H1 (cell line): ENCODE data around the gene NOC2L. TPM values are rescaled to one million over a fixed set of nuclear protein-coding genes. Genes with fewer than 3 reads are reported as not detected.

Experiments used
- CTCF ChIA-PET: fragments of 300-600 bp; sonication (Branson Sonifier 250); formaldehyde crosslinking; loops from one replicate; lab custom pipeline; 2021; ENCODE audit not compliant: partially characterized antibody; lab: Charles Lee
- POLR2A ChIA-PET: fragments of 300-600 bp; sonication (Branson Sonifier 250); formaldehyde crosslinking; loops from one replicate; lab custom pipeline; 2021; ENCODE audit warnings: inconsistent platforms; ENCODE audit not compliant: partially characterized antibody; lab: Charles Lee
- DNase-seq, 2 experiments: peaks; one replicate each; pipeline versions ENCODE4 v3.0.0 to v3.0.0-alpha.2; 2010 to 2022; ENCODE audit warnings: low spot score in 2 of 2, low read depth in 1 of 2, mixed read lengths in 1 of 2
- FAIRE-seq: peaks from 2 replicates; lab custom pipeline; 2011; peaks lifted over from hg19 to GRCh38; lab: Jason Lieb, UNC
- H2AFZ ChIP-seq: 2 replicates; pipeline ENCODE4 v1.8.1; 2012; ENCODE audit warnings: low read length, inconsistent platforms
- H2AK5ac ChIP-seq: 2 replicates; pipeline ENCODE4 v1.6.1; 2013; ENCODE audit warnings: low read depth, low read length
- H2BK120ac ChIP-seq: replicated peaks from 2 replicates; pipeline ENCODE3; 2013; ENCODE audit warnings: low read depth, low read length, inconsistent platforms
- H2BK12ac ChIP-seq: 2 replicates; pipeline ENCODE4 v1.6.1; 2013; ENCODE audit warnings: low read depth, low read length
- H2BK15ac ChIP-seq: 2 replicates; pipeline ENCODE4 v1.6.1; 2013; ENCODE audit warnings: low read length
- H2BK20ac ChIP-seq: 2 replicates; pipeline ENCODE4 v1.6.1; 2013; ENCODE audit warnings: low read length
- H2BK5ac ChIP-seq: 2 replicates; pipeline ENCODE4 v1.6.1; 2013; ENCODE audit warnings: low read depth, low read length
- H3K14ac ChIP-seq: 2 replicates; pipeline ENCODE4 v1.6.1; 2013; ENCODE audit warnings: inconsistent platforms; ENCODE audit not compliant: insufficient read length
- H3K18ac ChIP-seq: 2 replicates; pipeline ENCODE4 v1.6.1; 2013; ENCODE audit warnings: low read length; ENCODE audit errors: extremely low read depth
- H3K23ac ChIP-seq: 2 replicates; pipeline ENCODE4 v1.6.1; 2013; ENCODE audit warnings: inconsistent platforms; ENCODE audit not compliant: insufficient read length
- H3K23me2 ChIP-seq: 2 replicates; pipeline ENCODE4 v1.6.1; 2013; ENCODE audit warnings: low read depth, low read length
- H3K27ac ChIP-seq: 2 replicates; pipeline ENCODE4 v1.6.1; 2011; ENCODE audit warnings: low read depth, low read length, inconsistent platforms
- H3K27me3 ChIP-seq, 4 experiments: replicated peaks in 1 of 4; 1 replicate in 1 of 4; 2 replicates in 3 of 4; pipeline versions ENCODE4 v1.6.1 to v1.8.1; 2011 to 2013; ENCODE audit warnings: low read length in 3 of 4, mild to moderate bottlenecking in 3 of 4, inconsistent platforms in 2 of 4, mixed read lengths in 2 of 4, moderate library complexity in 1 of 4; ENCODE audit not compliant: control insufficient read depth in 3 of 4, insufficient read depth in 3 of 4; ENCODE audit errors: extremely low read depth in 1 of 4
- H3K36me3 ChIP-seq, 4 experiments: 2 replicates each; pipeline versions ENCODE4 v1.6.1 to v1.8.1; 2011 to 2013; ENCODE audit warnings: mild to moderate bottlenecking in 4 of 4, low read length in 3 of 4, moderate library complexity in 2 of 4, control low read depth in 1 of 4, inconsistent platforms in 1 of 4; ENCODE audit not compliant: insufficient read depth in 4 of 4, control insufficient read depth in 2 of 4
- H3K4ac ChIP-seq: replicated peaks from 2 replicates; pipeline ENCODE3; 2013; ENCODE audit warnings: low read length, low read depth, mixed read lengths, inconsistent platforms; ENCODE audit not compliant: insufficient read length
- H3K4me1 ChIP-seq, 4 experiments: replicated peaks in 1 of 4; 1 replicate in 1 of 4; 2 replicates in 3 of 4; pipeline versions ENCODE4 v1.6.1 to v1.8.1; 2011 to 2013; ENCODE audit warnings: low read length in 3 of 4, inconsistent platforms in 2 of 4, mixed read lengths in 1 of 4; ENCODE audit not compliant: insufficient read depth in 4 of 4, control insufficient read depth in 3 of 4
- H3K4me2 ChIP-seq, 2 experiments: 2 replicates each; pipeline versions ENCODE4 v1.6.1 to v1.8.1; 2011 to 2013; ENCODE audit warnings: low read depth in 2 of 2, low read length in 2 of 2, control low read depth in 1 of 2, inconsistent platforms in 1 of 2, mild to moderate bottlenecking in 1 of 2; ENCODE audit not compliant: insufficient read depth in 1 of 2
- H3K4me3 ChIP-seq, 4 experiments: fragments of 200-600, 300-600 bp in 1 of 4; sonication (generic), shearing (Covaris generic), sonication (Bioruptor Twin) in 1 of 4; 2 replicates each; pipeline versions ENCODE4 v1.5.1 to v1.8.1; 2011 to 2016; ENCODE audit warnings: low read length in 4 of 4, low read depth in 3 of 4, control low read depth in 2 of 4, inconsistent platforms in 2 of 4, mild to moderate bottlenecking in 2 of 4, mixed read lengths in 1 of 4, moderate library complexity in 1 of 4; ENCODE audit not compliant: insufficient read depth in 2 of 4; ENCODE audit errors: extremely low read depth in 1 of 4
- H3K56ac ChIP-seq: replicated peaks from 2 replicates; pipeline ENCODE3; 2013; ENCODE audit warnings: low read depth, mild to moderate bottlenecking, mixed read lengths, low read length, inconsistent platforms; ENCODE audit not compliant: insufficient read length
- H3K79me1 ChIP-seq: 2 replicates; pipeline ENCODE4 v1.6.1; 2013; ENCODE audit warnings: low read depth, low read length, control low read depth
- H3K79me2 ChIP-seq, 2 experiments: 2 replicates each; pipeline versions ENCODE4 v1.6.1 to v1.8.1; 2012 to 2013; ENCODE audit warnings: low read length in 2 of 2, mild to moderate bottlenecking in 2 of 2, inconsistent platforms in 1 of 2; ENCODE audit not compliant: insufficient read depth in 2 of 2, control insufficient read depth in 1 of 2
- H3K9ac ChIP-seq, 4 experiments: replicated peaks in 1 of 4; 1 replicate in 1 of 4; 2 replicates in 3 of 4; pipeline versions ENCODE4 v1.6.1 to v1.8.1; 2011 to 2013; ENCODE audit warnings: low read depth in 3 of 4, low read length in 3 of 4, control low read depth in 2 of 4, mild to moderate bottlenecking in 2 of 4, moderate library complexity in 2 of 4, inconsistent platforms in 1 of 4; ENCODE audit errors: extremely low read depth in 1 of 4
- H3K9me3 ChIP-seq, 2 experiments: 2 replicates each; pipeline versions ENCODE4 v1.6.1 to v1.8.1; 2012 to 2013; ENCODE audit warnings: mild to moderate bottlenecking in 2 of 2, moderate library complexity in 2 of 2, control low read depth in 1 of 2, inconsistent platforms in 1 of 2, low read depth in 1 of 2, low read length in 1 of 2, mixed read lengths in 1 of 2; ENCODE audit not compliant: insufficient read depth in 2 of 2
- H4K20me1 ChIP-seq, 2 experiments: replicated peaks in 1 of 2; 2 replicates each; pipeline versions ENCODE3 to v1.8.1; 2011 to 2013; ENCODE audit warnings: inconsistent platforms in 2 of 2, low read length in 2 of 2, mild to moderate bottlenecking in 1 of 2; ENCODE audit not compliant: insufficient read depth in 2 of 2, control insufficient read depth in 1 of 2
- H4K5ac ChIP-seq: 2 replicates; pipeline ENCODE4 v1.6.1; 2013; ENCODE audit warnings: low read length, low read depth, mixed read lengths, inconsistent platforms; ENCODE audit not compliant: insufficient read length
- H4K8ac ChIP-seq: 2 replicates; pipeline ENCODE4 v1.8.0; 2013; ENCODE audit warnings: mild to moderate bottlenecking, moderate library complexity, low read length, inconsistent platforms; ENCODE audit not compliant: insufficient read depth; ENCODE audit errors: extremely low read depth
- H4K91ac ChIP-seq: replicated peaks from 2 replicates; pipeline ENCODE3; 2013; ENCODE audit warnings: low read length, mixed read lengths, inconsistent platforms; ENCODE audit not compliant: insufficient read length
- CBX8 ChIP-seq: fragments of 300-800, 300-1000 bp; sonication (generic); IDR thresholded peaks from 2 replicates; pipeline ENCODE4 v1.7.1; 2016; ENCODE audit warnings: low read depth, low read length, borderline replicate concordance
- CHD1 ChIP-seq: IDR thresholded peaks from 2 replicates; pipeline ENCODE4 v1.6.1; 2012; ENCODE audit warnings: low read depth, low read length, improper control_type of control experiment
- KDM1A ChIP-seq: fragments of 200-600, 300-600 bp; sonication (generic); IDR thresholded peaks from 2 replicates; pipeline ENCODE4 v1.7.1; 2016; ENCODE audit warnings: mild to moderate bottlenecking, low read length, borderline replicate concordance
- KDM4A ChIP-seq: IDR thresholded peaks from one replicate; pipeline ENCODE4 v1.7.1; 2012; ENCODE audit warnings: low read depth, mild to moderate bottlenecking, moderate library complexity, low read length, inconsistent platforms; ENCODE audit not compliant: severe bottlenecking
- MAX ChIP-seq: IDR thresholded peaks from 2 replicates; pipeline ENCODE4 v1.6.1; 2012; ENCODE audit warnings: inconsistent platforms
- RNF2 ChIP-seq: fragments of 200-900, 300-1000 bp; sonication (generic); IDR thresholded peaks from 2 replicates; pipeline ENCODE4 v1.7.1; 2016; ENCODE audit warnings: borderline replicate concordance, low read depth, mild to moderate bottlenecking, antibody characterized with exemption, low read length; ENCODE audit not compliant: poor library complexity, severe bottlenecking; ENCODE audit errors: missing control alignments
- TEAD4 ChIP-seq: IDR thresholded peaks from 2 replicates; pipeline ENCODE4 v1.6.1; 2012; ENCODE audit warnings: low read depth, low read length, inconsistent platforms, mixed read lengths
- YY1 ChIP-seq: IDR thresholded peaks from 2 replicates; pipeline ENCODE4 v1.6.1; 2011; ENCODE audit warnings: low read depth, mild to moderate bottlenecking, low read length
- WGBS, 2 experiments: shearing (Covaris generic) in 1 of 2; methylation state at CpG; one replicate each; pipeline versions ENCODE4 v1.1.6 to v1.1.7; 2013 to 2015; ENCODE audit warnings: low lambda C conversion rate in 2 of 2, mixed read lengths in 2 of 2, inconsistent platforms in 1 of 2, low coverage in 1 of 2, missing lambda C conversion rate in 1 of 2; ENCODE audit not compliant: insufficient replicate concordance in 2 of 2, insufficient coverage in 1 of 2, insufficient read length in 1 of 2; ENCODE audit errors: extremely low coverage in 1 of 2, missing lambda C conversion rate in 1 of 2; 5-methylcytosine and 5-hydroxymethylcytosine counted together
- polyA plus RNA-seq, 7 experiments: library from polyadenylated mRNA; depleted of rRNA in 3 of 7; stranded (reverse) in 5 of 7; unstranded in 2 of 7; fragments of >200 nt in 5 of 7; fragments of 200-250 nt in 2 of 7; gene quantifications; 1 replicate in 5 of 7; 2 replicates in 1 of 7; 4 replicates in 1 of 7; pipeline versions ENCODE4 v1.2.1 to v1.2.3, GENCODE V29; 2011 to 2013; ENCODE audit warnings: missing spikeins in 2 of 7, mixed read lengths in 2 of 7
- total RNA-seq: library from RNA; stranded (reverse); fragmentation: NEBNext Ultra II Directional; extraction: Animal tissue kit (Norgen Biotek cat#: 25700); gene quantifications from 2 replicates; pipeline ENCODE4 v1.2.1, GENCODE V29; 2021

Gene NOC2L
- total and polyA plus RNA-seq, 2 of the 8 experiments (the other 6 are each of a cell fraction or from before 2014, with no cell fraction given): 74.7 to 130 TPM

GRCh38 chr1:964691-965525 lies 5.9 kb upstream of the NOC2L start:
- Histone ChIP-seq H3K4ac (no peak overlapping the region), H3K56ac (no peak overlapping the region), H2BK12ac (no peak overlapping the region), H4K8ac (no peak overlapping the region), H3K79me2 (peaks cover 0 to 3% of the 10 kb centered on the region in 2 experiments; a peak in 1 of 4 replicates), H2AK5ac (no peak overlapping the region), H3K14ac (no peak overlapping the region), H4K5ac (no peak overlapping the region), H2BK120ac (no peak overlapping the region), H2BK20ac (no peak overlapping the region), H2BK15ac (no peak overlapping the region), H3K27me3 (peaks cover 11 to 59% (median 49%) of the 10 kb centered on the region in 4 experiments), H3K27ac (no peak overlapping the region), H3K23ac (no peak overlapping the region), H4K91ac (no peak overlapping the region), H3K4me2 (no peak overlapping the region; a peak in 1 of 4 replicates), H3K79me1 (no peaks in the 10 kb centered on the region; the same call in 1 of the 2 replicates), H3K23me2 (peaks cover 12% of the 10 kb centered on the region; the same call in 1 of the 2 replicates), H3K18ac (no peak overlapping the region), H3K4me3 (no peak overlapping the region), H4K20me1 (peaks cover 0 to 36% of the 10 kb centered on the region in 2 experiments), H2BK5ac (no peak overlapping the region), H2AFZ (no peak overlapping the region), H3K9me3 (no peaks in the 10 kb centered on the region), H3K36me3 (peaks cover 0 to 19% (median 10%) of the 10 kb centered on the region in 4 experiments; a peak in 7 of 8 replicates), H3K4me1 (peaks cover 0 to 9% (median 7%) of the 10 kb centered on the region in 4 experiments; a peak in 5 of 7 replicates), H3K9ac (no peak overlapping the region)
- DNase-seq (no peak), FAIRE-seq (no peak)
- POLR2A ChIA-PET: interaction anchor here (0.7 kb wide), 1 partner anchor 23 kb away, joined by 5 read pairs; no protein-coding TSS in a partner anchor
- 89% methylated on average over 29 of the region's 51 CpGs; no CpG with 5 or more reads in 1 of the 2 experiments for WGBS, 2 experiments
- CTCF ChIA-PET: interaction anchor here (2.8 kb wide), 1 partner anchor 19 kb away, joined by 9 read pairs; no protein-coding TSS in a partner anchor
- TF ChIP-seq KDM4A: no peak
- no peak for TF ChIP-seq CBX8
- TF ChIP-seq CHD1: no peak
- TF ChIP-seq YY1: no peak
- TF ChIP-seq RNF2: no peak
- no peak for TF ChIP-seq KDM1A
- TF ChIP-seq TEAD4: no peak
- no peak for TF ChIP-seq MAX
